ENCODE data around the gene DUT. TPM values are rescaled to one million over a fixed set of nuclear protein-coding genes. Genes with fewer than 3 reads are reported as not detected.
A peak's percentile ranks its signal among the peaks of the same experiment; 100 is the strongest.

Gene DUT
- total and polyA plus RNA-seq, 2 experiments from 2014 or later: 82.5 to 420 TPM

DNA sequence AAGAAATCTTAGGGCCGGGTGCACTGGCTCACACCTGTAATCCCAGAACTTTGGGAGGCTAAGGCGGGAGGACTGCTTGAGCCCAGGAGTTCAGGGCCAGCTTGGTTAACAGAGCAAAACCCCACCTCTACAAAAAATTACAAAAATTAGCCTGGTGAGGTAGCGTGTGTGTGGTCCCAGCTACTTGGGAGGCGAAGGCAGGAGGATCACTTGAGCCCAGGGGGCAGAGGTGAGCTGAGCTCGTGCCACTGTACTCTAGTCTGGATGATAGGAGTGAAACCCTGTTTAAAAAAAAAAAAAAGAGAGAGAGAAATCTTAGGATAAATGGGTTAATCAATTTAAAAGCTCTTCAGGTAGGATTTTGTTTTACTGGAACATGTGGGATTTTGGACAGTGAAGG lies 31.2 kb upstream of the DUT start:
- Mint-ChIP-seq H3K27ac (peak overlapping the region; percentile 79), H3K4me3 (peak overlapping the region; percentile 10; the same call in 1 of the 3 replicates), H3K27me3 (ENCODE audit: insufficient read depth, low read depth, poor library complexity) (no peaks in the 10 kb centered on the region), H3K9me3 (no peaks in the 10 kb centered on the region; the same call in 2 of the 3 replicates), H3K36me3 (ENCODE audit: low read depth) (peaks cover 2% of the 10 kb centered on the region; the same call in 2 of the 3 replicates), H3K4me1 (peaks cover 57% of the 10 kb centered on the region)
- Histone ChIP-seq H3K9me2 (ENCODE audit: insufficient read depth) (no peaks in the 10 kb centered on the region; the same call in 1 of the 2 replicates), H4K20me1 (replicated peaks; ENCODE audit: insufficient read depth) (no peaks in the 10 kb centered on the region), H3K4me3 (no peak overlapping the region), H3F3A (replicated peaks; ENCODE audit: low read depth) (no peaks in the 10 kb centered on the region), H2AFZ (no peak overlapping the region), H3K27me3 (ENCODE audit: insufficient read depth) (no peaks in the 10 kb centered on the region), H3K79me2 (replicated peaks; ENCODE audit: insufficient read depth) (no peaks in the 10 kb centered on the region), H3K4me1 (ENCODE audit: insufficient read depth) (peaks cover 33% of the 10 kb centered on the region), H3K4me2 (peak overlapping the region; percentile 3), H3K36me3 (ENCODE audit: insufficient read depth) (no peaks in the 10 kb centered on the region), H3K27ac (ENCODE audit: low read depth) (peak overlapping the region; percentile 27)
- ATAC-seq (peak; percentile 71), DNase-seq (ENCODE audit: low spot score) (peak; percentile 45)
- TF ChIP-seq STAT1 (IDR thresholded peaks at IDR 0.05; ENCODE audit: unreplicated experiment) (no peak), ZNF114 (CRISPR knock-in tag; IDR thresholded peaks at IDR 0.05) (no peak), EZH2 (IDR thresholded peaks at IDR 0.05; ENCODE audit: low read depth, unreplicated experiment) (no peak), REST (IDR thresholded peaks at IDR 0.05; ENCODE audit: unreplicated experiment) (no peak), ZNF462 (CRISPR knock-in tag; IDR thresholded peaks at IDR 0.05) (no peak)
- TF ChIP-seq, protein P1, sequence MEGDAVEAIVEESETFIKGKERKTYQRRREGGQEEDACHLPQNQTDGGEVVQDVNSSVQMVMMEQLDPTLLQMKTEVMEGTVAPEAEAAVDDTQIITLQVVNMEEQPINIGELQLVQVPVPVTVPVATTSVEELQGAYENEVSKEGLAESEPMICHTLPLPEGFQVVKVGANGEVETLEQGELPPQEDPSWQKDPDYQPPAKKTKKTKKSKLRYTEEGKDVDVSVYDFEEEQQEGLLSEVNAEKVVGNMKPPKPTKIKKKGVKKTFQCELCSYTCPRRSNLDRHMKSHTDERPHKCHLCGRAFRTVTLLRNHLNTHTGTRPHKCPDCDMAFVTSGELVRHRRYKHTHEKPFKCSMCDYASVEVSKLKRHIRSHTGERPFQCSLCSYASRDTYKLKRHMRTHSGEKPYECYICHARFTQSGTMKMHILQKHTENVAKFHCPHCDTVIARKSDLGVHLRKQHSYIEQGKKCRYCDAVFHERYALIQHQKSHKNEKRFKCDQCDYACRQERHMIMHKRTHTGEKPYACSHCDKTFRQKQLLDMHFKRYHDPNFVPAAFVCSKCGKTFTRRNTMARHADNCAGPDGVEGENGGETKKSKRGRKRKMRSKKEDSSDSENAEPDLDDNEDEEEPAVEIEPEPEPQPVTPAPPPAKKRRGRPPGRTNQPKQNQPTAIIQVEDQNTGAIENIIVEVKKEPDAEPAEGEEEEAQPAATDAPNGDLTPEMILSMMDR (conservative IDR thresholded peaks at IDR 0.05; ENCODE audit: low read depth in 2 of 2): peak; percentile 35 to 39; a peak in 2 of 4 replicates
